ENCODE results near the gene IFIT2.

DNA sequence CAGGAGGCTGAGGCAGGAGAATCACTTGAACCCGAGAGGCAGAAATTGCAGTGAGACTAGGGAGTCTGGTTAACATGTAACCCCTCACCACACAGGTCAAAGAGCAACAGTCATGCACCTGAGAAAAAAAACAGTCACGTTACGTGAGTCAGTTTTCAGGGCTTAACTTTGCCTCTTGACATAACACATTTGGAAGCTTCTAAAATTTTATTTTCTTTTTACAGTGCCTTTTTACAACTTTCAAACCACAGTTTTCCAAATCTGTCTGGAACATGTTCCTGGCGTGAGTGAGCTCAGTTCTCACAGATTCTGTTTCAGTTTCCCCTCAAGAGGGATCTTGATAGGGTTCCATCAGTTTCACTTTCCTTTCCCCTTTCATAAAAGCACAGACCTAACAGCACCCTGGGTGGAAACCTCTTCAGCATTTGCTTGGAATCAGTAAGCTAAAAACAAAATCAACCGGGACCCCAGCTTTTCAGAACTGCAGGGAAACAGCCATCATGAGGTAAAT is 30.3 kb downstream of the IFIT2 start:
- no peak for TF ChIP-seq CTCF (IDR thresholded peaks at IDR 0.05)
- no peak for TF ChIP-seq TCF7L2 (IDR thresholded peaks at IDR 0.05; ENCODE audit: low read depth, low read length)
- TF ChIP-seq POLR2AphosphoS5 (IDR thresholded peaks at IDR 0.05; ENCODE audit: low read depth, low read length) = no peak
- TF ChIP-seq SIN3A (IDR thresholded peaks at IDR 0.05; ENCODE audit: borderline replicate concordance, insufficient read depth, low read depth, low read length) = no peak
- TF ChIP-seq, protein P1, sequence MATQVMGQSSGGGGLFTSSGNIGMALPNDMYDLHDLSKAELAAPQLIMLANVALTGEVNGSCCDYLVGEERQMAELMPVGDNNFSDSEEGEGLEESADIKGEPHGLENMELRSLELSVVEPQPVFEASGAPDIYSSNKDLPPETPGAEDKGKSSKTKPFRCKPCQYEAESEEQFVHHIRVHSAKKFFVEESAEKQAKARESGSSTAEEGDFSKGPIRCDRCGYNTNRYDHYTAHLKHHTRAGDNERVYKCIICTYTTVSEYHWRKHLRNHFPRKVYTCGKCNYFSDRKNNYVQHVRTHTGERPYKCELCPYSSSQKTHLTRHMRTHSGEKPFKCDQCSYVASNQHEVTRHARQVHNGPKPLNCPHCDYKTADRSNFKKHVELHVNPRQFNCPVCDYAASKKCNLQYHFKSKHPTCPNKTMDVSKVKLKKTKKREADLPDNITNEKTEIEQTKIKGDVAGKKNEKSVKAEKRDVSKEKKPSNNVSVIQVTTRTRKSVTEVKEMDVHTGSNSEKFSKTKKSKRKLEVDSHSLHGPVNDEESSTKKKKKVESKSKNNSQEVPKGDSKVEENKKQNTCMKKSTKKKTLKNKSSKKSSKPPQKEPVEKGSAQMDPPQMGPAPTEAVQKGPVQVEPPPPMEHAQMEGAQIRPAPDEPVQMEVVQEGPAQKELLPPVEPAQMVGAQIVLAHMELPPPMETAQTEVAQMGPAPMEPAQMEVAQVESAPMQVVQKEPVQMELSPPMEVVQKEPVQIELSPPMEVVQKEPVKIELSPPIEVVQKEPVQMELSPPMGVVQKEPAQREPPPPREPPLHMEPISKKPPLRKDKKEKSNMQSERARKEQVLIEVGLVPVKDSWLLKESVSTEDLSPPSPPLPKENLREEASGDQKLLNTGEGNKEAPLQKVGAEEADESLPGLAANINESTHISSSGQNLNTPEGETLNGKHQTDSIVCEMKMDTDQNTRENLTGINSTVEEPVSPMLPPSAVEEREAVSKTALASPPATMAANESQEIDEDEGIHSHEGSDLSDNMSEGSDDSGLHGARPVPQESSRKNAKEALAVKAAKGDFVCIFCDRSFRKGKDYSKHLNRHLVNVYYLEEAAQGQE (IDR thresholded peaks at IDR 0.05; ENCODE audit: insufficient read depth in 1 of 2, low read depth in 2 of 2, low read length in 1 of 2) = no peak
